H9 (cell line): ENCODE data around the gene CNPY2. TPM values are rescaled to one million over a fixed set of nuclear protein-coding genes. Genes with fewer than 3 reads are reported as not detected.

Experiments used
- DNase-seq: peaks from one replicate; pipeline ENCODE4 v3.0.0-alpha.2; 2017
- H2AFZ ChIP-seq: one replicate; pipeline ENCODE4 v1.6.1; 2013; ENCODE audit warnings: mild to moderate bottlenecking, low read length, control low read depth, moderate library complexity
- H2AK5ac ChIP-seq: 2 replicates; pipeline ENCODE4 v1.6.1; 2013; ENCODE audit warnings: low read length, control low read depth, mixed read lengths; ENCODE audit not compliant: insufficient read length
- H2BK120ac ChIP-seq: one replicate; pipeline ENCODE4 v1.6.1; 2013; ENCODE audit warnings: low read depth, mild to moderate bottlenecking, low read length, control low read depth, inconsistent platforms; ENCODE audit not compliant: poor library complexity, severe bottlenecking
- H2BK12ac ChIP-seq: 2 replicates; pipeline ENCODE4 v1.6.1; 2013; ENCODE audit warnings: low read length, control low read depth, mixed read lengths, low read depth; ENCODE audit not compliant: insufficient read length
- H2BK15ac ChIP-seq: 2 replicates; pipeline ENCODE4 v1.6.1; 2013; ENCODE audit warnings: low read depth, low read length, control low read depth
- H2BK20ac ChIP-seq: one replicate; pipeline ENCODE4 v1.6.1; 2013; ENCODE audit warnings: low read depth, mild to moderate bottlenecking, low read length, control low read depth, inconsistent platforms; ENCODE audit not compliant: poor library complexity, severe bottlenecking
- H2BK5ac ChIP-seq: 2 replicates; pipeline ENCODE4 v1.6.1; 2013; ENCODE audit warnings: low read length, control low read depth, mixed read lengths; ENCODE audit not compliant: insufficient read length
- H3K14ac ChIP-seq: 2 replicates; pipeline ENCODE4 v1.6.1; 2013; ENCODE audit warnings: low read length, control low read depth; ENCODE audit not compliant: insufficient read depth
- H3K18ac ChIP-seq: 2 replicates; pipeline ENCODE4 v1.6.1; 2013; ENCODE audit warnings: low read depth, mild to moderate bottlenecking, mixed read lengths, low read length, control low read depth; ENCODE audit not compliant: insufficient read length
- H3K23ac ChIP-seq: 2 replicates; pipeline ENCODE4 v1.6.1; 2013; ENCODE audit warnings: low read length, control low read depth, mixed read lengths, low read depth; ENCODE audit not compliant: insufficient read length
- H3K23me2 ChIP-seq: 2 replicates; pipeline ENCODE4 v1.6.1; 2013; ENCODE audit warnings: low read depth, mild to moderate bottlenecking, mixed read lengths, low read length, control low read depth; ENCODE audit not compliant: insufficient read length, poor library complexity, severe bottlenecking
- H3K27ac ChIP-seq: 2 replicates; pipeline ENCODE4 v1.5.1; 2013; ENCODE audit warnings: low read length, control low read depth, mixed read lengths, low read depth; ENCODE audit not compliant: insufficient read length
- H3K27me3 ChIP-seq: 2 replicates; pipeline ENCODE4 v1.6.1; 2013; ENCODE audit warnings: low read length, control low read depth, inconsistent platforms; ENCODE audit not compliant: insufficient read depth
- H3K4ac ChIP-seq: 2 replicates; pipeline ENCODE4 v1.6.1; 2013; ENCODE audit warnings: low read depth, mild to moderate bottlenecking, control low read depth, inconsistent platforms, low read length, moderate library complexity
- H3K4me1 ChIP-seq: 2 replicates; pipeline ENCODE4 v1.6.1; 2013; ENCODE audit warnings: low read length, control low read depth, inconsistent platforms; ENCODE audit not compliant: insufficient read depth
- H3K4me2 ChIP-seq: 2 replicates; pipeline ENCODE4 v1.6.1; 2013; ENCODE audit warnings: low read length, control low read depth, mixed read lengths; ENCODE audit not compliant: insufficient read length, insufficient read depth
- H3K56ac ChIP-seq: 2 replicates; pipeline ENCODE4 v1.6.1; 2013; ENCODE audit warnings: low read depth, mild to moderate bottlenecking, mixed read lengths, low read length, control low read depth; ENCODE audit not compliant: insufficient read length
- H3K79me1 ChIP-seq: 2 replicates; pipeline ENCODE4 v1.6.1; 2013; ENCODE audit warnings: low read depth, mild to moderate bottlenecking, moderate library complexity, low read length, control low read depth, inconsistent platforms; ENCODE audit not compliant: insufficient read depth, poor library complexity, severe bottlenecking
- H3K79me2 ChIP-seq: 2 replicates; pipeline ENCODE4 v1.6.1; 2013; ENCODE audit warnings: low read length, control low read depth, inconsistent platforms; ENCODE audit not compliant: insufficient read depth
- H3K9ac ChIP-seq: 2 replicates; pipeline ENCODE4 v1.6.1; 2013; ENCODE audit warnings: low read length, control low read depth, mixed read lengths; ENCODE audit not compliant: insufficient read length; ENCODE audit errors: extremely low read depth
- H3K9me3 ChIP-seq: one replicate; pipeline ENCODE4 v1.6.1; 2013; ENCODE audit warnings: low read depth, low read length, inconsistent platforms; ENCODE audit not compliant: control insufficient read depth
- H3T11ph ChIP-seq: one replicate; pipeline ENCODE4 v1.6.1; 2013; ENCODE audit warnings: mild to moderate bottlenecking, low read length, control low read depth, inconsistent platforms
- H4K20me1 ChIP-seq: one replicate; pipeline ENCODE4 v1.6.1; 2013; ENCODE audit not compliant: control insufficient read depth, insufficient read length, insufficient read depth
- H4K5ac ChIP-seq: 2 replicates; pipeline ENCODE4 v1.6.1; 2013; ENCODE audit warnings: low read depth, mild to moderate bottlenecking, mixed read lengths, low read length, control low read depth; ENCODE audit not compliant: insufficient read length
- H4K8ac ChIP-seq: replicated peaks from 2 replicates; pipeline ENCODE4 v1.6.1; 2013; ENCODE audit warnings: low read length, control low read depth, mixed read lengths, low read depth; ENCODE audit not compliant: insufficient read length
- H4K91ac ChIP-seq: 2 replicates; pipeline ENCODE4 v1.6.1; 2013; ENCODE audit warnings: low read depth, mild to moderate bottlenecking, moderate library complexity, mixed read lengths, low read length, control low read depth; ENCODE audit not compliant: insufficient read length
- H3K27ac Mint-ChIP-seq, 3 experiments: 2 replicates in 2 of 3; 3 replicates in 1 of 3; pipeline ENCODE4 v1.8.0; 2020 to 2021; ENCODE audit warnings: mixed read lengths in 3 of 3, mild to moderate bottlenecking in 1 of 3, moderate library complexity in 1 of 3
- H3K27me3 Mint-ChIP-seq: 2 replicates; pipeline ENCODE4 v1.8.0; 2021; ENCODE audit warnings: low read depth, mild to moderate bottlenecking, moderate library complexity, mixed read lengths
- H3K36me3 Mint-ChIP-seq, 3 experiments: 2 replicates in 2 of 3; 3 replicates in 1 of 3; pipeline ENCODE4 v1.8.0; 2020 to 2021; ENCODE audit warnings: low read depth in 3 of 3, mixed read lengths in 3 of 3; ENCODE audit not compliant: insufficient read depth in 1 of 3
- H3K4me1 Mint-ChIP-seq, 2 experiments: 2 replicates each; pipeline ENCODE4 v1.8.0; 2020; ENCODE audit warnings: mixed read lengths in 2 of 2
- H3K4me3 Mint-ChIP-seq, 2 experiments: 2 replicates in 1 of 2; 3 replicates in 1 of 2; pipeline ENCODE4 v1.8.0; 2020 to 2021; ENCODE audit warnings: mild to moderate bottlenecking in 2 of 2, mixed read lengths in 2 of 2, moderate library complexity in 1 of 2
- H3K9me3 Mint-ChIP-seq, 2 experiments: 2 replicates in 1 of 2; 3 replicates in 1 of 2; pipeline ENCODE4 v1.8.0; 2020; ENCODE audit warnings: mild to moderate bottlenecking in 2 of 2, mixed read lengths in 2 of 2, moderate library complexity in 1 of 2
- WGBS: extraction: QIAGEN DNeasy Blood & Tissue Kit; methylation state at CpG from one replicate; pipeline ENCODE4 v1.1.7; 2013; ENCODE audit warnings: missing lambda C conversion rate, low lambda C conversion rate, mixed read lengths; ENCODE audit not compliant: insufficient read length; ENCODE audit errors: extremely low coverage; 5-methylcytosine and 5-hydroxymethylcytosine counted together
- total RNA-seq: library from RNA; stranded (reverse); gene quantifications from 2 replicates; pipeline ENCODE4 v1.2.1, GENCODE V29; 2021
- TF ChIP-seq, protein P1 (sequence below): fragments of 200-600 bp; sonication (generic); conservative IDR thresholded peaks from 3 replicates; pipeline ENCODE4 v1.8.0; 2021; ENCODE audit warnings: antibody characterized with exemption, mild to moderate bottlenecking

The CNPY2 gene
- total RNA-seq, 1 experiment from 2014 or later: 221 TPM

DNA sequence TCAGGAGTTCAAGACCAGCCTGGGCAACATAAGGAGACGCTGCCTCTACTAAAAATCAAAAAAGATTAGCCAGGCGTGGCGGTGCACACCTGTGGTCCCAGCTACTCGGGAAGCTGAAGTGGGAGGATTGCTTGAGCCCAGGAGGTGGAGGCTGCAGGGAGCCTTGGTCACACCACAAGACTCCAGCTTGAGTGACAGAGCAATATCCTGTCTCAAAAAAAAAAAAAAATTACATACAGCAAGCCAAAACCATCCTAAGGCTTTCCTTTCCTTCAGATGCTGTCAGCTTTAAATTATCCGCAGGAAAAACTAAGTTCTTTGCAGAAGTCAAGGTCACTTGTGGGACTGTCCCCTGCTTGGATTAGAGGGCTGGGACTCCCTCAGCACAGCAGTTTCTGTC, 17.0 kb downstream of the CNPY2 start:
- DNase-seq: no peak
- peaks cover 15% of the 10 kb centered on the region; the same call in 1 of the 2 replicates for H3K79me2 ChIP-seq
- peak overlapping the region; percentile 87 for H3K9ac ChIP-seq
- H4K20me1 ChIP-seq: no peaks in the 10 kb centered on the region
- no peak overlapping the region for H2AK5ac ChIP-seq
- H2BK120ac ChIP-seq: no peak overlapping the region
- Mint-ChIP-seq H3K4me3 (peak overlapping the region; percentile 95 to 96), H3K27ac (no peak overlapping the region), H3K4me1 (peaks cover 15 to 19% of the 10 kb centered on the region in 2 experiments), H3K9me3 (no peaks in the 10 kb centered on the region), H3K36me3 (peaks cover 4 to 38% (median 14%) of the 10 kb centered on the region in 3 experiments; a peak in 6 of 7 replicates), H3K27me3 (no peaks in the 10 kb centered on the region)
- H2AFZ ChIP-seq: no peak overlapping the region
- H3K56ac ChIP-seq: no peak overlapping the region
- no peak overlapping the region for H3T11ph ChIP-seq
- no peak overlapping the region for H3K14ac ChIP-seq
- peak overlapping the region; percentile 96 for H3K4me2 ChIP-seq
- no peak overlapping the region for H3K23ac ChIP-seq
- H3K9me3 ChIP-seq: no peaks in the 10 kb centered on the region
- no peak overlapping the region for H2BK12ac ChIP-seq
- no peak overlapping the region for H2BK20ac ChIP-seq
- no peaks in the 10 kb centered on the region for H3K27me3 ChIP-seq
- WGBS: no CpG with 5 or more reads among the region's 5 CpGs
- H3K4me1 ChIP-seq: no peaks in the 10 kb centered on the region; the same call in 1 of the 2 replicates
- peaks cover 15% of the 10 kb centered on the region for H3K79me1 ChIP-seq
- H2BK15ac ChIP-seq: no peak overlapping the region
- TF ChIP-seq, protein P1, sequence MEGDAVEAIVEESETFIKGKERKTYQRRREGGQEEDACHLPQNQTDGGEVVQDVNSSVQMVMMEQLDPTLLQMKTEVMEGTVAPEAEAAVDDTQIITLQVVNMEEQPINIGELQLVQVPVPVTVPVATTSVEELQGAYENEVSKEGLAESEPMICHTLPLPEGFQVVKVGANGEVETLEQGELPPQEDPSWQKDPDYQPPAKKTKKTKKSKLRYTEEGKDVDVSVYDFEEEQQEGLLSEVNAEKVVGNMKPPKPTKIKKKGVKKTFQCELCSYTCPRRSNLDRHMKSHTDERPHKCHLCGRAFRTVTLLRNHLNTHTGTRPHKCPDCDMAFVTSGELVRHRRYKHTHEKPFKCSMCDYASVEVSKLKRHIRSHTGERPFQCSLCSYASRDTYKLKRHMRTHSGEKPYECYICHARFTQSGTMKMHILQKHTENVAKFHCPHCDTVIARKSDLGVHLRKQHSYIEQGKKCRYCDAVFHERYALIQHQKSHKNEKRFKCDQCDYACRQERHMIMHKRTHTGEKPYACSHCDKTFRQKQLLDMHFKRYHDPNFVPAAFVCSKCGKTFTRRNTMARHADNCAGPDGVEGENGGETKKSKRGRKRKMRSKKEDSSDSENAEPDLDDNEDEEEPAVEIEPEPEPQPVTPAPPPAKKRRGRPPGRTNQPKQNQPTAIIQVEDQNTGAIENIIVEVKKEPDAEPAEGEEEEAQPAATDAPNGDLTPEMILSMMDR: no peak
- H4K91ac ChIP-seq: no peak overlapping the region
- no peak overlapping the region for H4K5ac ChIP-seq
- no peak overlapping the region for H4K8ac ChIP-seq
- no peak overlapping the region for H3K18ac ChIP-seq
- peaks cover 11% of the 10 kb centered on the region for H3K23me2 ChIP-seq
- no peak overlapping the region for H2BK5ac ChIP-seq
- H3K4ac ChIP-seq: no peak overlapping the region
- H3K27ac ChIP-seq: no peak overlapping the region
